ENCODE data around the gene SLC25A42.

DNA sequence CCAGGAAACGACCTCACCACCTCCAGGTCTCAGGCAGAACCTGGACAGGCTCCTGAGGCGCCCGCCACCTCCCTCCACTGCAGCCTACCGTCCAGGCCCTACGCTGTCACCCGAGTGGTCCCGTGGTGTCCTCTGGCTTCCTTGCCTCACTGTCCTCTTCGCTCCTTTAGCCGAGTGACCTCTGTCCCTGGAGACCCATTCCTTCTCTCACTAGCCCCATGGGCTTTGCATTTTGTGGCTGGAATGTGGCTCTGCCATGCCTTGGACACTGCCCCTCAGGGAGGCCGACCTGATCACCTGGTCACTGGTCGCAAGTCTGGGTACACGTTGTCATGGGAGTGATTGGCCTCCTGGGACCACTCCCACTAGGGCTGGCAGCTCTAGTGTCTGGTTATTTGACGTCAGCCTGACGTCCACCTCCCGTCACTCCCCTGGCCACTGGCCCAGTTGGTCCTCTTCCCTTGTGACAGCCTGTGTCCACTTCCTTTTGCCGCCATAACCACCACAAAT is 17.9 kb downstream of the SLC25A42 start:
- TF ChIP-seq, protein P1, sequence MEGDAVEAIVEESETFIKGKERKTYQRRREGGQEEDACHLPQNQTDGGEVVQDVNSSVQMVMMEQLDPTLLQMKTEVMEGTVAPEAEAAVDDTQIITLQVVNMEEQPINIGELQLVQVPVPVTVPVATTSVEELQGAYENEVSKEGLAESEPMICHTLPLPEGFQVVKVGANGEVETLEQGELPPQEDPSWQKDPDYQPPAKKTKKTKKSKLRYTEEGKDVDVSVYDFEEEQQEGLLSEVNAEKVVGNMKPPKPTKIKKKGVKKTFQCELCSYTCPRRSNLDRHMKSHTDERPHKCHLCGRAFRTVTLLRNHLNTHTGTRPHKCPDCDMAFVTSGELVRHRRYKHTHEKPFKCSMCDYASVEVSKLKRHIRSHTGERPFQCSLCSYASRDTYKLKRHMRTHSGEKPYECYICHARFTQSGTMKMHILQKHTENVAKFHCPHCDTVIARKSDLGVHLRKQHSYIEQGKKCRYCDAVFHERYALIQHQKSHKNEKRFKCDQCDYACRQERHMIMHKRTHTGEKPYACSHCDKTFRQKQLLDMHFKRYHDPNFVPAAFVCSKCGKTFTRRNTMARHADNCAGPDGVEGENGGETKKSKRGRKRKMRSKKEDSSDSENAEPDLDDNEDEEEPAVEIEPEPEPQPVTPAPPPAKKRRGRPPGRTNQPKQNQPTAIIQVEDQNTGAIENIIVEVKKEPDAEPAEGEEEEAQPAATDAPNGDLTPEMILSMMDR (IDR thresholded peaks at IDR 0.05; ENCODE audit: insufficient read depth, low read length): no peak
- TF ChIP-seq POLR2AphosphoS5 (IDR thresholded peaks at IDR 0.05; ENCODE audit: low read depth) (no peak), GABPA (IDR thresholded peaks at IDR 0.05; ENCODE audit: low read depth) (no peak), REST (IDR thresholded peaks at IDR 0.05; ENCODE audit: insufficient replicate concordance, low read depth) (no peak)

Measured in HL-60 (cell line).